ENCODE data around the gene RERE.

Gene RERE

GRCh38 chr1:8477983-8478362, 339.5 kb downstream of the RERE start:
- TF ChIP-seq YY1 (IDR thresholded peaks at IDR 0.05; ENCODE audit: low read depth) (no peak), USF1 (IDR thresholded peaks at IDR 0.05) (no peak), EP300 (IDR thresholded peaks at IDR 0.05; ENCODE audit: borderline replicate concordance) (no peak)

GRCh38 chr1:8477166-8477982, 340.1 kb downstream of the RERE start:
- TF ChIP-seq RAD21 (IDR thresholded peaks at IDR 0.05; ENCODE audit: low read depth) (no peak), USF1 (IDR thresholded peaks at IDR 0.05) (no peak), YY1 (IDR thresholded peaks at IDR 0.05; ENCODE audit: low read depth) (no peak), CREB1 (IDR thresholded peaks at IDR 0.05; ENCODE audit: low read depth) (no peak), FOXM1 (IDR thresholded peaks at IDR 0.05; ENCODE audit: borderline replicate concordance, low read depth) (no peak), MAX (IDR thresholded peaks at IDR 0.05) (no peak), TEAD4 (IDR thresholded peaks at IDR 0.05) (no peak), NFIC (IDR thresholded peaks at IDR 0.05) (no peak), CEBPB (IDR thresholded peaks at IDR 0.05) (no peak), EGR1 (IDR thresholded peaks at IDR 0.05) (no peak), REST (IDR thresholded peaks at IDR 0.05; ENCODE audit: low read depth) (no peak), TCF12 (IDR thresholded peaks at IDR 0.05; ENCODE audit: low read depth) (no peak), TAF1 (IDR thresholded peaks at IDR 0.05; ENCODE audit: low read depth) (no peak), EP300 (IDR thresholded peaks at IDR 0.05; ENCODE audit: borderline replicate concordance) (no peak), ZBTB7A (IDR thresholded peaks at IDR 0.05; ENCODE audit: low read depth) (no peak)

- no peak for TF ChIP-seq YY1 (IDR thresholded peaks at IDR 0.05; ENCODE audit: low read depth)
- no peak for TF ChIP-seq NFIC (IDR thresholded peaks at IDR 0.05)
- TF ChIP-seq TEAD4 (IDR thresholded peaks at IDR 0.05), result no peak
- no peak for TF ChIP-seq USF1 (IDR thresholded peaks at IDR 0.05)
- no peak for TF ChIP-seq REST (IDR thresholded peaks at IDR 0.05; ENCODE audit: low read depth)
- TF ChIP-seq TCF12 (IDR thresholded peaks at IDR 0.05; ENCODE audit: low read depth), result no peak
- TF ChIP-seq TAF1 (IDR thresholded peaks at IDR 0.05; ENCODE audit: low read depth), result no peak
- no peak for TF ChIP-seq MAX (IDR thresholded peaks at IDR 0.05)
- TF ChIP-seq FOXM1 (IDR thresholded peaks at IDR 0.05; ENCODE audit: borderline replicate concordance, low read depth), result no peak
- TF ChIP-seq CREB1 (IDR thresholded peaks at IDR 0.05; ENCODE audit: low read depth), result no peak
- TF ChIP-seq CEBPB (IDR thresholded peaks at IDR 0.05), result no peak
- no peak for TF ChIP-seq EP300 (IDR thresholded peaks at IDR 0.05; ENCODE audit: borderline replicate concordance)
- no peak for TF ChIP-seq RAD21 (IDR thresholded peaks at IDR 0.05; ENCODE audit: low read depth)
- no peak for TF ChIP-seq EGR1 (IDR thresholded peaks at IDR 0.05)
- TF ChIP-seq ZBTB7A (IDR thresholded peaks at IDR 0.05; ENCODE audit: low read depth), result no peak
Observed at GRCh38 chr1:8476006-8476405, 341.4 kb downstream of the RERE start.

GRCh38 chr1:8474369-8474768, 343.1 kb downstream of the RERE start:
- TF ChIP-seq EP300 (IDR thresholded peaks at IDR 0.05; ENCODE audit: borderline replicate concordance), result no peak
- no peak for TF ChIP-seq REST (IDR thresholded peaks at IDR 0.05; ENCODE audit: low read depth)
- TF ChIP-seq MAX (IDR thresholded peaks at IDR 0.05), result no peak
- TF ChIP-seq CEBPB (IDR thresholded peaks at IDR 0.05), result no peak
- no peak for TF ChIP-seq EGR1 (IDR thresholded peaks at IDR 0.05)
- TF ChIP-seq TEAD4 (IDR thresholded peaks at IDR 0.05), result no peak
- no peak for TF ChIP-seq FOXM1 (IDR thresholded peaks at IDR 0.05; ENCODE audit: borderline replicate concordance, low read depth)
- TF ChIP-seq ZBTB7A (IDR thresholded peaks at IDR 0.05; ENCODE audit: low read depth), result no peak
- no peak for TF ChIP-seq NFIC (IDR thresholded peaks at IDR 0.05)
- no peak for TF ChIP-seq CREB1 (IDR thresholded peaks at IDR 0.05; ENCODE audit: low read depth)
- no peak for TF ChIP-seq RAD21 (IDR thresholded peaks at IDR 0.05; ENCODE audit: low read depth)
- no peak for TF ChIP-seq TAF1 (IDR thresholded peaks at IDR 0.05; ENCODE audit: low read depth)
- TF ChIP-seq USF1 (IDR thresholded peaks at IDR 0.05), result no peak
- no peak for TF ChIP-seq TCF12 (IDR thresholded peaks at IDR 0.05; ENCODE audit: low read depth)
- no peak for TF ChIP-seq YY1 (IDR thresholded peaks at IDR 0.05; ENCODE audit: low read depth)

Measured in Ishikawa (cell line).